RPMI7951 (cell line): ENCODE measurements around the gene MAP3K2. TPM values are rescaled to one million over a fixed set of nuclear protein-coding genes. Genes with fewer than 3 reads are reported as not detected.
"Not testable (repeated sequence)": the region's sequence is repeated elsewhere in the genome, so short reads cannot be mapped to it uniquely, and the experiment has no call there.

Experiments
- DNase-seq: peaks from one replicate; pipeline ENCODE4 v3.0.0-alpha.2; 2012; ENCODE audit warnings: low read depth
- total RNA-seq: library from RNA; depleted of rRNA; stranded (reverse); fragments of >200 nt; shearing (Covaris generic); gene quantifications from 2 replicates; pipeline ENCODE4 v1.2.3, GENCODE V29; 2014

Gene MAP3K2
- total RNA-seq, 1 experiment from 2014 or later: 27.0 TPM

DNA sequence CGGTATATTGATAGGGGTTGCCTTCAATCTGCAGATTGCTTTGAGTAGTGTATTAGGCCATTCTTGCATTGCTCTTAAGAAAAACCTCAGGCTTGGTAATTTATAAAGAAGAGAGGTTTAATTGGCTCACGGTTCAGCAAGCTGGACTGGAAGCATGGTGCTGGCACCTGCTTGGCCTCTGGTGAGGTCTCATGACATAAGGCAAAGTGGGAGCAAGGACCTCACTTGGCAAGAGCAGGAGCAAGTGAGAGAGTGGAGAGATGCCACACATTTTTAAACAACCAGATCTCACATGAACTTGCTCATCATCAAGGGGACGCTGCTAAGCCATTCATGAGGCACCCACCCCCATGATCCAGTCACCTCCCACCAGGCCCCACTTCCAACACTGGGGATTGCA lies 4.9 kb downstream of the MAP3K2 start:
- DNase-seq: no peak

DNA sequence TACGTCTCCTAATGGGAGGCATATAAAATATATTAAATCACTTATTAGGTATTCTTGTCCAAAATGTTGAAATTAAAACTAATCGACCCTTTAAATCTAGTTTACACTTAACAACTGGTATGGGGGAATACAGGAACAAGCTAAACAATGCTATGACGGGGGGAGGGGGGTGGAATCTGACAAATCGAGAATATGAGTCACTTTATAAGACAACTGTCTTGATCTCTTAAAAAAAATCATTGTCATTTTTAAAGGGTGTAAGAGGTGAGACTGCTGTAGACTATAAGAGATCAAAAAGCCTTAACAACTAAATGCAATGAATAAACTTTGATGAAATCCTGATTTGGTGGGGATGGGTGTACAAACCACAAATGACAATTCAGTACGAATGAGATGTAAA lies 6.0 kb downstream of the MAP3K2 start:
- no peak for DNase-seq

DNA sequence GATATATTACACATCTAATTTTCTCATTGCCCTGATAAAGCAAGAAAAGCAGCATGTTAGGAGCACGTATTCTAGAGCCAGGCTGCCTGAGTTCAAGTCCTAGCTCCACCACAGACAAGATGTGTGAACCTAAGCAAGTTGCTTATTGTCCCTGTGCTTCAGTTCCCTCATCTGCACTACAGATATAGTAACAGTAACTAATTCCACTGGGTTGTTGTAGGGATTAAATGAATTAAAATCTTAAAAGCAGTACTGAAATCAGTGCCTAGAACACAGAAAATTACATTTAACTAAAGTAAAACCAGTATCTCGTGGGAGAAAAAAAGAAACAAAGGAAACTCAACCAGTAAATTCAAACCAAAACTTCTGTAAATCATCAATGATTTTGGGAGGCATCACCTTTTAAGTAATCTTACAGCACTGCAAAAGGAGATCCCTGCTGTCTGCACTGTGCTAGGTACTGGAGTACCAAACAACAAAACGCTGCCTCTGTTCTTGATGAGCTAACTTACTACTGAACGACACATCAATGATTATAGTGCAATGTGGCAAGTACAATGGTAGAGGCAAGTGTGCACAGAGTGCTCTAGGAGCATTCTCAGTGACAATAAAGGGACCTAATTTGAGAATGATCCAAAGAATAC lies 7.9 kb downstream of the MAP3K2 start:
- no peak for DNase-seq

DNA sequence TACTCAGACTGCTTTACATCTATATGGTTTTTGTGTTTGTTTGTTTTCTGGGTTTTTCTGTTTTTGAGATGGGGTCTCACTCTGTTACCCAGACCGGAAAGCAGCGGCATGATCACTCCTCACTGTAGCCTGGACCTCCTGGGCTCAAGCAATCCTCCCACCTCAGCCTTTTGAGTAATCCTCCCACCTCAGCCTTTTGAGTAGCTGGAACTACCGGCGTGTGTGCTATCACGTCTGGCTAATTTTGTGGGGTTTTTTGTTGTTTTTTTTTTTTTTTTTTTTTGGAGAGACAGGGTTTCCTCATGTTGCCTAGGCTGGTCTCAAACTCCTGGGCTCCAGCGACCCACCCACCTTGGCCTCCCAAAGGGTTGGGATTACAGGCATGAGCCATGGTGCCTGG lies 9.1 kb downstream of the MAP3K2 start:
- DNase-seq: no peak

DNA sequence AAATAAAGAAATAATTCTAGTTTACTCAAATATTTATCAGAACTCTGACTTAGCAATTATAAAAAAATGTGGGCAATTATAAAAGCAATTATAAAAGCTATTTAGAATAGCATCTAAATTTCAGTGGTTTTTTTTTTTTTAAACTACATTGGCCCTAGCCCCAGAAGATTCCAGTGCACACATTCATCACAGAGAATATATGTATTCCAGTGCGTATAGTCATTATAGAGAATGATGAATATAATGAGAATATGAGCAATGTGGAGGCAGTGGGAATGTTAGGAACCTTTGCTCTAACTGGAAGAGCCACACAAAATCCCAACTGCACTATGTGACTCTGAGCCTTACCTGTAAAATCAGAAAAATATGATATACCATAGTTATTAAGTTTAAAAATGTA lies 10.5 kb downstream of the MAP3K2 start:
- DNase-seq: no peak

DNA sequence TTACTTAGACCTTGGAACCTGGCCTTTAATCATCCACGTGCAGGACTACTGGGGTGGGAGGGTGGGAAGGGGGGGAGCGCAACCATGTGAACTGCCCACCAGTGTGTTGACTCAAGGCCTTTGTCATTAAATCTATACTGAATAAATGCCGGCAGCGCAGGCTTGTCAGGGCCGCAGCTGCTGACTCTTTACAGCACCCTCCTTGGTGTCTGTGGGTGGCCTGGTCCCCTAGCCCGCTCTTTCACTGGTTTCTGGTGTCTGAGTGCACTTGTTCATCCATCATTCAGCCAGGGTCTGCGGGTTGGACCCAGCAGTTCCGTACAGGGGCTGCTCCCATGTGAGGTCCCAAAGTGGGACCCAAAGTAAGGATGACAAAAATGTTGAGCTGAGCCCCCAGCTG lies 11.5 kb downstream of the MAP3K2 start:
- no peak for DNase-seq

DNA sequence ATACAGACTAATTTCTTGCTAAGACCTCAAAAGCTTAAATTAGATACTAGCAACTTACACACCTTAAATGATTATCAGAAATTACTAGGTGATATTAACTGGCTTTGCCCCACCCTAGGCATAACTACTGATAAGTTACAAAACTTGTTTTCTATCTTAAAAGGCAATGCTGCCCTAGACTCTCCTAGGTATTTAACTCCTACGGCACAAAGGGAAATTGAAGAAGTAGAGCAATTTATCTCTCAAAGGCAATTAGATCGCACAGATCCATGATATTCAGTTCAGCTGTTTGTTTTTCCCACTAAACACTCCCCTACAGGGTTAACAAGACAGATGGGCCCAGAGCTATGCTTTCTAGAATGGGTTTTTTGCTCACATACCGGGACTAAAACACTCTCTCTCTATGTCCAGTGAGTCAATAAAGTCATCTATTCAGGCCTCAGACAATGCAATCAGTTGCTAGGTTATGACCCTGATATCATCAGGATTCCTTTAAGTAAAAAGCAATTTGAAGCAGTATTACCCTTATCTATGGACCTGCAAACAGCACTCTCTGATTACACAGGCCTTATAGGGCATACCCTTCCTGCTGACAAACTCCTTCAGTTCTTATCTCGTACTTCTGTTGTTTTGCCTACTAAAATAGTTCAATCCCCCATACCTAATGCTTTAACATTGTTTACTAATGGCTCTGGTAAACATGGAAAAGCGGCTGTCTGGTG lies 14.3 kb downstream of the MAP3K2 start:
- DNase-seq: no peak

DNA sequence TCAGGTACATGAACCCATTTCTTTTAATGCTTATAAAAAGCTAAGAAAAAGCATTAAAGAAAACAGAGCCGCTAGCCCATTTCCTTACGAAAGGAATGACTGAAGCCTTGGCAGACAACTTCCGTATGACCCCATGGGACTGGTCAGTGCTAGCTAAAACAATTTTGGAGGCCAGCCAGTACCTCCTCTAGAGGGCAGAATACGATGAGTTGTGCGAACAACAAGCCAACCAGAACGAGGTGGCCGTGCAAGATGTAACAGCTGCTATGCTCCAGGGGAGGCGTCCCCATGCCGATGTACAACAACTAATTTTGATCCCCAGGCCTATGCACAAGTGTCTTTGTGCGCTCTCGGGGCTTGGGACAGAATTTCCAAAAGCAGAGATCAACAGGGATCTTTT lies 16.7 kb downstream of the MAP3K2 start:
- DNase-seq: no peak

DNA sequence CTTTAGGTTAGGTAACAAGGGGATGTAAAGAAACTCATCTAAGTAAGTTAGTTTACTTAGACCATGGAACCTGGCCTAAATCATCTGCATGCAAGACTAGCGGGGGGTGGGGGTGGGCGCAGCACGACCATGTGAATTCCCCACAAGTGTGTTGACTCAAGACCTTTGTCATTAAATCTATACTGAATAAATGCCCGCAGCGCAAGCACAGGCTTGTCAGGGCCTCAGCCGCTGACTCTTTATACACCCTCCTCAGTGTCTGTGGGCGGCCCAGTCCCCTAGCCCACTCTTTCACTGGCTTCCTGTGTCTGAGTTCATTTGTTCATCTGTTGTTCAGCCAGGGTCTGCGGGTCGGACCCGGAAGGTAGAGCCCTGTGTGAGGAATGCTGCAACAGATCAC lies 17.8 kb downstream of the MAP3K2 start:
- no peak for DNase-seq

DNA sequence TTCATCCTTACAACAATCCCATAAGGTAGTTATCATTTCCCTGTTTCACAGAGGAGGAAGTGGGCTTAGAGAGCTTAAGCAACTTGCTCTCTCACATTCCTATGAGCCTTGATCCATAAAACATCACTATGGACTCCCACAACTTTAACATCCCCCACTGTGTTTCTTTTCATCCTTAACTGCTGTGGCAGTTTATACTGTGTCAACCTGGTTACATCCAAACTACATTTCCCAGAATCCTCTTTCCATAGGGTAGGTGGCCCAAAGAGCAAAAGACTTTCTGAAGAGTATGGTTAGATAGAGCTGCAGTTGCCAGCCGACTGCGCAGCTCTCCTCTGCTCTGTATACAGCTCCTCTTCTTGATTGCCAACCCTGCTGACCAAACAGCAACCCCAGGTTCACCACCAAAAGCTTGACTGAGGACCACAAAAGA lies 22.5 kb downstream of the MAP3K2 start:
- no peak for DNase-seq

DNA sequence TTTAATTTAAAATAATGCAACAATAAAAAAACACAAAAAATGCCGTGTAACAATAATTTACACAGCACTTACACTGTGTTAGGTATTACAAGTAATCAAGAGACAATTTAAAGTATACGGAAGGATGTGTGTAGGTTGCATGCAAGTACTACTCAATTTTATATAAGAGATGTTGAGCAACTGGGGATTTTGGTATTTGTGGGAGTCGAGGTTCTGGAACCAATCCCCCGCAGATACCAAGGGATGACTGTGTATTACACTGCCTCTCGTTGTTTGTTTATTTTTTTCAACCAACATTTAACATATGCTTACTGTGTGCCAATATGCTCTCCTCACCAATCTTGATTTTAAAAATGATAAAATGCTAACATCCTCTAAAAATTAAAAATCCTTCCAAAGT lies 24.8 kb downstream of the MAP3K2 start:
- no peak for DNase-seq

DNA sequence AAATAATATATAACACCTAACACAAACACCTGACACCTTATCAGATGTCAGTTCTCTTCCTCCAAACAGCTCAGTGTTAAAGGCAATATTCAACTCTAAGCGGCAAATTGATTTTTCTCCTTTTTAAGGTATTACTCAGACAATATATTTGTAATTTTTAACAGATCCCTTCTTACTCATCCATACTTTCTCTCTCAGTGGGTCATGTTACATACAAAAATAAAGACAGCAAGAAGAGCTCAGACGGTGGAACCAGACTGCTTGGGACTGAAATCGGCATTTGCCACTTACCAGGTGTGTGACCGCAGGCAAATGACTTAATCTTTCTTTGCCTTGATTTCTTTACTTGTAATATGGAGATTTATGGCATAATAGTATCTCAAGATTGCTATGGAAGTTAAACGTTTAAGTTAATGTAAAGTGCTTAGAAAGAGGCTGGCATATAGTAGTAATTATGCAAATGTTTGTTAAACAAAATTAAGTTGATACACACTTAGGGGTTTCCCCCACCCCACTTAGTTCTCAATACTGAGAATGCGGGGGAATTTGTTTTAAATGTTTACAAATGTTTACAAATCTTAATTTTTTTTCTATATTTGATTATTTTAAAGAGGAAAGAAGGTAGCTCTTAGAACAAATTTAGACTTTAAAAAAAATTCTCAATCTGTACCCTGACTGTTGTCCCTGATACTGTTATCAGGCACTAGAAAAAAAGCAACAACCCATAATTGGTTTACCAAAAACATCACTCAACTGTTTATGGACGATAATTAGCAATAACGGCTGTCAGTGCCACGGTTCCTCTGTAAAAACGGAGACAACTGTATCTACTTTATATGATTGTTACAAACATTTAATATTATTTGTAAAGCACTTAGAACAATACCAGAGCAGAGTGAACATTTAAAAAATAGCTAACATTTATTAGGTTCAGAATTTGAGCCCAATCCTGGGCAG lies 25.6 kb downstream of the MAP3K2 start:
- no peak for DNase-seq

DNA sequence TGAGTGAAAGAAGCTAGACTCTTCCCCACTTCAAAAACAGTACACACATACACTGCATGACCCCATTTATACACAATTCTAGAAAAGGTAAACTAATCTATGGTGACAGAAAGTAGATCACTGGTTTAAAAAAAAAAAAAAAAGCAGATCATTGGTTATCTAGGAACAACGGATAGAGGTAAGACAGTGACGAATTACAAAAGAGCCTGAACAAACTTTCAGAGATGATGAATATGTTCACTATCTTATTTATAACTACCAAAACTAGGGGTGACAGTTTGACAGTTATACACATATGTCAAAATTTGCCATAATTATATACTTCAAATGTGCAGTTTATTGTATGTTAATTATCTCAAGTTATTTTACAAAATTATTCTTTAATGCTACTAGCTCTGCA lies 27.5 kb downstream of the MAP3K2 start:
- DNase-seq: no peak

DNA sequence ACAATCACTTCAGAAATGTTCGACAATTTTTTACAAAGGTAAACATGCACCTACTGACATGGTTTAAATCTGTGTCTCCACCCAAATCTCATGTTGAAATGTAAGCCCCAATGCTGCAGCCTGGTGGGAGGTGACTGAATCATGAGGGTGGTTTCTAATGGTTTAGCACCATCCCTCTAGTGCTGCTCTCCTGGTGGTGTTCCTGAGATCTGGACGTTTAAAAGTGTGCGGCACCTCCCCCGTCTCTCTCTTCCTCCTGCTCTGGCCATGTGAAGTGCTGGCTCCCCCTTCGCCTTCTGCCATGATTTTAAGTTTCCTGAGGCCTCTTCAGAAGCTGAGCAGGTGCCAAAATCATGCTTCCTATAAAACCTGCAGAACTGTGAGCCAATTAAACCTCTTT lies 28.3 kb downstream of the MAP3K2 start:
- no peak for DNase-seq

DNA sequence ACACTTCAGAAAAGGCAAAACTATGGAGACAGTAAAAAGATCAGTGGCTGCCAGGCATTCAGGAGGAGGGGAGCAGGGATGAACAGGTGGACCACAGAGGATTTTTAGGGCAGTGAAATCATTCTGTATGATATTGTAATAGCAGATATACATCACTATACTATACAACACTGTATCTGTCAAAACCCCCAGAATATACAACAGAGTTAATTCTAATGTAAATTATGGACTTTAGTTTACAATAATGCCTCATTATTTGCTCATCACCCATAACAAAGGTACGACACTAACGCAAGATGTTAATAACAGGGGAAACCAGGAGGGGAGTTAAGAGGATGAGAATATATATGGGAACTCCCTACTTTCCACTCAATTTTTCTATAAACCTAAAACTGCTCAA lies 28.8 kb downstream of the MAP3K2 start:
- no peak for DNase-seq

DNA sequence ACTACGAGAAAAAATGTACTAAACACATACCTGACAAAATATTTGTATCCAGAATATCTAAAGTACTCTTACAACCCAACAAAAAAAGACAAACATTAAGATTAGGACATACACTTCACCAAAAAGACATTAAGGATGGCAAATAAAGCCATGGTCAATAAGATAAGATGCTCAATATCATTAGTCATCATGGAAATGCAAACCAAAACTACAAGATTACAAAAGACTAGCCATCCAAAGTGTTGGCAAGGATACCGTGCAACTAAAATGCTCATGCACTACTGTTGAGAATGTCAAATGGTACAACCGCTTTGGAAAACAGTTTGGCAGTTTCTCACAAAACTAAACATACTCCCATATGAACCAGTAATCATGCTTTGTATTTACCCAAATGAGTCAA lies 29.7 kb downstream of the MAP3K2 start:
- DNase-seq: peak; percentile 19

DNA sequence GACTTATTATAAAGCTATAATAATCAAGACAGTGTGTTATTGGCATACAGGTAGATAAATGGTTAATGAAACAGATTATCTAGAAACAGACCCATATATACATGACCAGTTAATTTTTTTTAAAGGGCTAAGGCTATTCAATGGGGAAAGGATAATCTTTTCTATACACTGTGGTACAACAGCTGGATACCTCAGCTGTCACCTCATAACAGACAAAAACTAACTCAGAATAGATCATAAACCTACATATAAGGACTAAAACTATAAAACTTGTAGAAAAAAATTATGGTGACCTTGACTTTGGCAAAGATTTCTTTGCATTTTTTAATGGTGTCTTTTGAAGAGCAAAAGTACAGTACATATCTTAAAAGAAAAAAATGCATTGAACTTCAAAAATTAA lies 30.2 kb downstream of the MAP3K2 start:
- no peak for DNase-seq

DNA sequence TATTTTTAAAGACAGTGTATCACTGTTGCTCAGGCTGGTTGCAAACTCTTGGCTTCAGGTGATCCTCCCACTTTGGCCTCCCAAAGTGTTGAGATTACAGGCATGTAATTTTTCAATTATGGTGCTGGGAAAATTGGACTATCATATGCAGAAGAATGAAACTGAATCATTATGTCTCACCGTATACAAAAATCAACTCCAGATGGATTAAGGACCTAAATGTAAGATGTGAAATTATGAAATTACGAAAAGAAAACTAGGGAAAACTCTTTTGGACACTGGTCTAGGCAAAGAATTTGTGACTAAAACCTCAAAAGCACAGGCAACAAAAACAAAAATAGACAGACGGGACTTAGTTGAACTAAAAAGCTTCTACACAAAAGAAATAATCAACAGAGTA lies 31.2 kb downstream of the MAP3K2 start:
- DNase-seq: no peak

DNA sequence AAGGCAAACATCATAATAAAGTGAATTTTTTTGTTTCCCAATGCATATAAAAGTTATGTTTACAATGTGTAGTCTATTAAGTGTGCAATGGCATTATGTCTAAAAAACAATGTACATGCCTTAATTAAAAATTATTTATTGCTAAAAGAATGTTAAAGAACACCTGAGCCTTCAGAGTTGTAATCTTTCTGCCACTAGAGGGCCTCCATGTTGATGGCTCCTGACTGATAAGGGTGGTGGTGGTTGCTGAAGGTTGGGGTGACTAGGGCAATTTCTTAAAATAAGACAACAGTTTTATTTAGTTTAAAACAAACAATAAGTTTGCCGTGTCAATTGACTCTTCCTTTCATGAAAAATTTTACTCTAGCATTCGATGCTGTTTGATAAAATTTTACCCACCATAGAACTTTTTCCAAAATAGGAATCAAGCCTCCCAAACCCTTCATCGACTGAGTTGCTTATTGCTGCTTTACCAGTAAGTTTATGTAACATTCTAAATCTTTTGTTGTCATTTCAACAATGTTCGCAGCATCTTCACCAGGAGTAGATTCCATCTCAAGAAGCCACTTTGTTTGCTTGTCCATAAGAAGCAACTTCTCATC lies 32.3 kb downstream of the MAP3K2 start:
- peak; percentile 37 for DNase-seq

DNA sequence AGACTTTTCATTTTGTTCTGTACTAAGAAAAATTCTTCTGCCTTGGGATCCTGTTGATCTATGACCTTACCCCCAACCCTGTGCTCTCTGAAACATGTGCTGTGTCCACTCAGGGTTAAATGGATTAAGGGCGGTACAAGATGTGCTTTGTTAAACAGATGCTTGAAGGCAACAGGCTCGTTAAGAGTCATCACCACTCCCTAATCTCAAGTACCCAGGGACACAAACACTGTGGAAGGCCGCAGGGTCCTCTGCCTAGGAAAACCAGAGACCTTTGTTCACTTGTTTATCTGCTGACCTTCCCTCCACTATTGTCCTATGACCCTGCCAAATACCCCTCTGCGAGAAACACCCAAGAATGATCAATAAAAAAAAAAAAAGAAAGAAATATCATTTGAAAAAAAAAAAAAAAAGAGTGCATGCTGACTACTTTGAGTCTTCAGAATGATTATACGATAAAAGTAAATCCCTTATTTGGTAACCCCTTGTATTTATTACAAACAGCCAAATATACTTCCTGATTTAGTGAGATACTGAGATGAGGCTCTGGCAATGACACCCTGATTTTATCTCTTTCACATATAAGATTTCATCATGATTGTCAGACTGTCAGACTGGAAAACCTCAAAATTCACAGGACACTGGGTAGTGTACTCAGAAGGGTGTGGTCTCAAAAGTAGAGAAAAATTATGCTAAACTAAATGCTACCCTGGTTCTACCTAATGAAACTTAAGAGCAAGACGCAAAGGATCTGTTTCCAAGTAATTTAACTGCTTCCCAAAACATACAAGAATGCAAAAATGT lies 33.7 kb downstream of the MAP3K2 start:
- DNase-seq: not testable (repeated sequence)

DNA sequence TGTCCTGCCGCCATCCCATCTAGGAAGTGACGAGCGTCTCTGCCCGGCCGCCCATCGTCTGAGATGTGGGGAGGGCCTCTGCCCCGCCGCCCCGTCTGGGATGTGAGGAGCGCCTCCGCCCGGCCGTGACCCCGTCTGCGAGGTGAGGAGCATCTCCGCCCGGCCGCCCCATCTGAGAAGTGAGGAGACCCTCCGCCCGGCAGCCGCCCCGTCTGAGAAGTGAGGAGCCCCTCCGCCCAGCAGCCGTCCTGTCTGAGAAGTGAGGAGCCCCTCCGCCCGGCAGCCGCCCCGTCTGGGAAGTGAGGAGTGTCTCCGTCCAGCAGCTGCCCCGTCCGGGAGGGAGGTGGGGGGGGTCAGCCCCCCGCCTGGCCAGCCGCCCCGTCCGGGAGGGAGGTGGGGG lies 34.6 kb downstream of the MAP3K2 start:
- not testable (repeated sequence) for DNase-seq
